Measurements from ENCODE around the gene RYK.

- TF ChIP-seq CTCF (IDR thresholded peaks at IDR 0.05) (no peak), POLR2A (IDR thresholded peaks at IDR 0.05) (no peak)
Observed at GRCh38 chr3:134153761-134154160, 96.9 kb downstream of the RYK start.

Measured in testis (tissue), 2 donors.